CD4-positive, alpha-beta T cell treated with Interleukin-17A for 4 hours (primary cell): ENCODE results near the gene STAT3.
"Not testable (repeated sequence)": the region's sequence is repeated elsewhere in the genome, so short reads cannot be mapped to it uniquely, and the experiment has no call there.

Experiments
- DNase-seq: peaks from one replicate; pipeline ENCODE4 v3.0.0-alpha.2; 2020; ENCODE audit warnings: mixed read lengths

Gene STAT3

DNA sequence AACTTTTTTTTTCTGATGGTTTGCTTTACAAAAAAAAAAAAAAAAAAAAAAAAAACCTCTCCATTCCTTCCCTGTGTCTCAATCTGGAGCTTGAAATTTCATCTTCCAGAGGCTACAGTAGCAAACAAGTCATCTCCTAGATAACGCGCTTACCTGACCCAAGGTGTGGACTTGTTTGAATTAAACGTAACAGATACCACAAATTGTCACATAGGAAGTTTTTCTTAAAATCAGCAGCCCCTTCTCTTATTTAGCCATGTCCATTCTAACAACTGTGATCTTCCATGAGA is 114.0 kb downstream of the STAT3 start:
- no peak for DNase-seq

- DNase-seq: no peak
Observed at GRCh38 chr17:42273474-42274252, 114.6 kb downstream of the STAT3 start.

- DNase-seq: no peak
Observed at GRCh38 chr17:42272162-42272907, 115.9 kb downstream of the STAT3 start.

DNA sequence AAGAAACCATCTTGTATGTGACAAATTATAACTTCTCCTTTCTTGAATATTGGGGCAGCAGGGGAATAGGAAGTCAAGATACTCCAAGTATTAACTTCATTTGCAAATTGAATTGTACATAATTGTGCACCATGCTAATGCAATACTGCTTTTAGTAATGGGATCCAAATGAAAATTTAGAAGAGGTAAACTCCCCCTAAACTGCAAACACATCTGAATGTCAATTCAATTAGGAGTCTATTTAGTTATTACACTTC is 116.5 kb downstream of the STAT3 start:
- DNase-seq: no peak

DNA sequence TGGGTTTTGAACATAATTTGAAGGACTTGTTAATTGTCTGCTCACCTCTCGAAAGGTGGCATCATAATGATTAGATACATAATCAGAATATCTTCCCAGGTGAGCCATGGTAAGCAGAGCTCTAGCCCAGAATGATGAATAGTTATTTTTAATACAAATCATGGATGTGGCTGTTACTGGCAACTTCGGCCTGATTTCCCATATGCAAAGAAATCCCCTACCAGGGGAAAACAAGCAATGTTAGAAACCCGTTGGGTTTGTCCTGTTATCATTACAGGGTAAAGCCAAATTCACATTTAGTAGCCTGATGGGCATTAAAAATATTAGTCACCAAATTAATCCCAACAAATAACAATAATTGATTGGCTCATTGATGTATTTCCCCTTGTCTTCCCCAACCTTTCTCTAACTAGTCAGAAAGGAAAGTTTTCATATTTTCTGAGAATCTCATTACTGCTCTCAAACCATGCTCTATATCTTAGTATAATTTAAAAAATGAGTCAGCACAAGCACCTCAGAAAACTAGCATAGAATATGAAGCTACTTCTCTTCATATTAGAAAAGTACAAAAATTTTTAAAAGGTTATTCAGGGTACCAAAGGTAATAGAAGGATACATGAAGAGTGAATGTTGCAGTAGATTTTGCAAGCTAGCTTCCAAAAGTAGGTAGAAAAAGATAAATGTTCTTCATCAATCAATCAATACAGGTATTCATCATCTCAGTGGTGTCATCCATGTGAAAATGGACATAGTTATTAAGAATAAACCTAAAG is 117.0 kb downstream of the STAT3 start:
- no peak for DNase-seq

DNA sequence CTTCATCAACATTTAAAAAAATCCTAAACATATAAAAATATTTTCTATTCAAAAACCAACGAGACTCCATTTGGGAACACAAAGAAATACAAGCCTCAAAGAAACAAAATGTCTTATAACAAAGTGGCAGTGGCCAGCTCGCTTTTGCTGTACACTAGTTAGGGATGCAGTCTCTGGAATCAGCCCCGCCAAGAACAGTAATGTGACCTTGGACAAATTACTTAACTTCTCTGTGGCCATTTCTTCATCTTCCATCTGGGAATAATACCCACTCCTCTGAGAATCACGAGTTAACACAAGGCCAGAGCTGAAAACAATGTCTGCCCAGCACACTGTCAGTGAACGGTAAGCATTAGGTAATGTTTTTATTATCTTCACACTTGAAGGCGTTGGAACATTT is 117.6 kb downstream of the STAT3 start:
- DNase-seq: no peak

GRCh38 chr17:42270170-42270535 is 118.1 kb downstream of the STAT3 start:
- DNase-seq: no peak

DNA sequence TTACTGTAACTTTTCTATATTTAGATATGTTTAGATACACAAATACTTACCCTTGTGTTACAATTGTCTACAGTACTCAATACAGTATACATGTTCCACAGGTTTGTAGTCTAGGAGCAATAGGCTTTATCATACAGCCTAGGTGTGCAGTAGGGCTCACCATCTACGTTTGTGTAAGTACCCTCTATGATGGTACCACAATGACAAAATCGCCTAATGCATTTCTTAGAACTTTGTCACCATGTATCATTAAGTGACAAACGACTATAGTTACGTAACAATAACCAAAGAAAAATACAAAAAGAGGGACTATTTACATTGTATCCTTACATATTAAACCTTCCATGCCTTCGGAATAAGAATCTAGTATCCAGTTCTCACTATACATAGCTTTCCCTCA is 120.0 kb downstream of the STAT3 start:
- no peak for DNase-seq

DNA sequence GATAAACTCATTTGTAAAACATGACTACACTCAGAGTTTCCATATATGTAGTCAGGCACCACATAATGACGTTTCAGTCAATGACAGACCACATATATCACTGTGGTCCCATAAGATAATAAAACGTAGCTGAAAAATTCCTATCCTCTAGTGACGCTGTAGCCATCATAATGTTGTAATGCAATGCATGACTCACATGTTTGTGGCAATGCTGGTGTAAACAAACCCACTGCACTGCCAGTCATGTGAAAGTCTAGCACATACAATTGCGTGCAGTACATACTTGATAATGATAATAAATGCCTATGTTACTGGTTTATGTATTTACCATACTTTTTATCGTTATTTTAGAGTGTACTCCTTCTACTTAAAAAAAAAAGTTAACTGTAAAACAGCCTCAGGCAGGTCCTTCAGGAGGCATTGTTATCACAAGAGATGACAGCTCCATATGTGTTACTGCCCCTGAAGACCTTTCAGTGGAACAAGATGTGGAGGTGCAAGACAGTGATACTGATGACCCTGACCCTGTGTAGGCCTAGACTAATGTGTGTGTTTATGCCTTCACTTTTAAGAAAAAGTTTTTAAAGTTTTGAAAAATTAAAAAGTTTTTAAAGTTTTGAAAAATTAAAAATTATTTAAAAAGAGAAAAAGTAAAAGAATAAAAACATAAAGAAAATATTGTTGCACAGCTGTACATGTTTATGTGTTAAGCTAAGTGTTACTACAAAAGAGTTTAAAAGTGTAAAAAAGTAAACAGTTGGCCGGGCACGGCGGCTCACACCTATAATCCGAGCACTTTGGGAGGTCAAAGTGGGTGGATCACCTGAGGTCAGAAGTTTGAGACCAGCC is 121.1 kb downstream of the STAT3 start:
- DNase-seq: peak; percentile 36

GRCh38 chr17:42266462-42266861 is 121.8 kb downstream of the STAT3 start:
- DNase-seq: no peak

DNA sequence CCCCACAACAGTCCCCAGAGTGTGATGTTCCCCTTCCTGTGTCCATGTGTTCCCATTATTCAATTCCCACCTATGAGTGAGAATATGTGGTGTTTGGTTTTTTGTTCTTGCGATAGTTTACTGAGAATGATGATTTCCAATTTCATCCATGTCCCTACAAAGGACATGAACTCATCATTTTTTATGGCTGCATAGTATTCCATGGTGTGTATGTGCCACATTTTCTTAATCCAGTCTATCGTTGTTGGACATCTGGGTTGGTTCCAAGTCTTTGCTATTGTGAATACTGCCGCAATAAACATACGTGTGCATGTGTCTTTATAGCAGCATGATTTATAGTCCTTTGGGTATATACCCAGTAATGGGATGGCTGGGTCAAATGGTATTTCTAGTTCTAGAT is 123.9 kb downstream of the STAT3 start:
- not testable (repeated sequence) for DNase-seq
